CD14-positive monocyte (primary cell): ENCODE data around the gene EDA. TPM values are rescaled to one million over a fixed set of nuclear protein-coding genes. Genes with fewer than 3 reads are reported as not detected.

Source experiments
- DNase-seq, 3 donors: peaks; one replicate each; pipeline ENCODE4 v3.0.0-alpha.2; 2011 to 2022
- H2AFZ ChIP-seq: 2 replicates; pipeline ENCODE4 v1.6.0; 2012; ENCODE audit warnings: mild to moderate bottlenecking, low read depth, low read length, inconsistent platforms; ENCODE audit not compliant: insufficient read depth, poor library complexity, severe bottlenecking
- H3K27ac ChIP-seq, 2 donors: 1 replicate in 1 of 2; 2 replicates in 1 of 2; pipeline ENCODE4 v1.5.1; 2012 to 2013; ENCODE audit warnings: low read length in 2 of 2, control low read depth in 1 of 2, inconsistent platforms in 1 of 2, low read depth in 1 of 2, mild to moderate bottlenecking in 1 of 2
- H3K27me3 ChIP-seq, 2 donors: one replicate each; pipeline versions ENCODE4 v1.6.0 to v1.6.1; 2011 to 2013; ENCODE audit warnings: low read length in 2 of 2; ENCODE audit not compliant: control insufficient read depth in 2 of 2, insufficient read depth in 2 of 2
- H3K36me3 ChIP-seq, 2 donors: replicated peaks in 1 of 2; 1 replicate in 1 of 2; 2 replicates in 1 of 2; pipeline versions ENCODE4 v1.5.1 to v1.6.1; 2012 to 2013; ENCODE audit warnings: low read length in 2 of 2, control low read depth in 1 of 2, inconsistent platforms in 1 of 2, mild to moderate bottlenecking in 1 of 2; ENCODE audit not compliant: insufficient read depth in 2 of 2, control insufficient read depth in 1 of 2
- H3K4me1 ChIP-seq, 2 donors: 1 replicate in 1 of 2; 2 replicates in 1 of 2; pipeline versions ENCODE4 v1.5.1 to v1.6.1; 2012 to 2013; ENCODE audit warnings: low read length in 2 of 2, control low read depth in 1 of 2, inconsistent platforms in 1 of 2, mild to moderate bottlenecking in 1 of 2, moderate library complexity in 1 of 2; ENCODE audit not compliant: insufficient read depth in 2 of 2, control insufficient read depth in 1 of 2
- H3K4me2 ChIP-seq: replicated peaks from 2 replicates; pipeline ENCODE3; 2012; ENCODE audit warnings: low read length, moderate library complexity, mild to moderate bottlenecking; ENCODE audit not compliant: poor library complexity, severe bottlenecking; ENCODE audit errors: extremely low read depth
- H3K4me3 ChIP-seq, 3 experiments: fragments of 200-600 bp in 1 of 3; sonication (generic) in 1 of 3; replicated peaks in 1 of 3; 1 replicate in 2 of 3; 2 replicates in 1 of 3; pipeline ENCODE4 v1.5.1; 2011 to 2013; ENCODE audit warnings: low read length in 3 of 3, mild to moderate bottlenecking in 3 of 3, control low read depth in 2 of 3, low read depth in 2 of 3, inconsistent platforms in 1 of 3, moderate library complexity in 1 of 3
- H3K79me2 ChIP-seq: 2 replicates; pipeline ENCODE4 v1.6.0; 2012; ENCODE audit warnings: mild to moderate bottlenecking, control low read depth, inconsistent platforms, low read length, moderate library complexity; ENCODE audit not compliant: insufficient read depth
- H3K9ac ChIP-seq: 2 replicates; pipeline ENCODE4 v1.6.0; 2017; ENCODE audit warnings: low read length, mild to moderate bottlenecking; ENCODE audit not compliant: insufficient read depth, poor library complexity, severe bottlenecking
- H3K9me3 ChIP-seq, 2 donors: replicated peaks in 1 of 2; 1 replicate in 1 of 2; 2 replicates in 1 of 2; pipeline versions ENCODE4 v1.5.1 to v1.6.1; 2012 to 2013; ENCODE audit warnings: low read length in 2 of 2, control low read depth in 1 of 2; ENCODE audit not compliant: control insufficient read depth in 1 of 2, insufficient read depth in 1 of 2
- H4K20me1 ChIP-seq: 2 replicates; pipeline ENCODE4 v1.6.0; 2012; ENCODE audit warnings: mild to moderate bottlenecking, low read length, control low read depth, moderate library complexity; ENCODE audit not compliant: insufficient read depth
- H3K27ac Mint-ChIP-seq, 7 donors: one replicate each; pipeline ENCODE4 v1.8.0; 2020; ENCODE audit warnings: mild to moderate bottlenecking in 7 of 7, mixed read lengths in 7 of 7, moderate library complexity in 6 of 7, inconsistent platforms in 2 of 7
- H3K27me3 Mint-ChIP-seq, 3 donors: one replicate each; pipeline ENCODE4 v1.8.0; 2021 to 2022; ENCODE audit warnings: low read depth in 3 of 3, mild to moderate bottlenecking in 3 of 3, mixed read lengths in 3 of 3, moderate library complexity in 3 of 3, inconsistent platforms in 1 of 3
- H3K36me3 Mint-ChIP-seq, 2 donors: one replicate each; pipeline ENCODE4 v1.8.0; 2020; ENCODE audit warnings: mixed read lengths in 2 of 2, inconsistent platforms in 1 of 2, mild to moderate bottlenecking in 1 of 2
- H3K4me1 Mint-ChIP-seq: one replicate; pipeline ENCODE4 v1.8.0; 2020; ENCODE audit warnings: mild to moderate bottlenecking, mixed read lengths
- H3K4me3 Mint-ChIP-seq, 2 donors: one replicate each; pipeline ENCODE4 v1.8.0; 2020; ENCODE audit warnings: mild to moderate bottlenecking in 2 of 2, mixed read lengths in 2 of 2, moderate library complexity in 1 of 2
- H3K9me3 Mint-ChIP-seq, 7 donors: one replicate each; pipeline ENCODE4 v1.8.0; 2020 to 2022; ENCODE audit warnings: mixed read lengths in 7 of 7, mild to moderate bottlenecking in 6 of 7, moderate library complexity in 6 of 7, inconsistent platforms in 2 of 7
- CTCF ChIP-seq: fragments of 200-600 bp; IDR thresholded peaks from one replicate; pipeline ENCODE4 v1.8.0; 2022; ENCODE audit warnings: antibody characterized with exemption, mild to moderate bottlenecking
- WGBS: methylation state at CpG from one replicate; pipeline ENCODE4 v1.1.5; 2013; ENCODE audit warnings: missing lambda C conversion rate; ENCODE audit not compliant: insufficient coverage; 5-methylcytosine and 5-hydroxymethylcytosine counted together
- intact Hi-C, 2 donors: fragments of 100-400 bp; cut with micrococcal nuclease; formaldehyde crosslinking; loops; one replicate each; pipeline versions ENCODE4 v1.15.0 to v1.15.1; 2023
- polyA plus RNA-seq, 3 donors: library from polyadenylated mRNA; depleted of rRNA in 1 of 3; unstranded in 2 of 3; stranded (reverse) in 1 of 3; fragments of 300-500 nt in 2 of 3; fragments of >200 nt in 1 of 3; fragmentation: Illumina TruSeq in 2 of 3; gene quantifications; 1 replicate in 2 of 3; 2 replicates in 1 of 3; pipeline ENCODE4 v1.2.3, GENCODE V29; 2012 to 2021

Gene EDA
- polyA plus RNA-seq, 3 donors: 0.11 to 0.31 TPM; not detected in 1

GRCh38 chrX:69948276-69948797, 332.4 kb downstream of the EDA start:
- no peak overlapping the region for H3K4me2 ChIP-seq
- intact Hi-C loops: no loop called here
- H3K4me3 ChIP-seq: no peak overlapping the region
- no peaks in the 10 kb centered on the region for H3K79me2 ChIP-seq
- no peaks in the 10 kb centered on the region for H4K20me1 ChIP-seq
- H3K27ac Mint-ChIP-seq: no peak overlapping the region
- peaks cover 0 to 11% (median 5%) of the 10 kb centered on the region in 7 donors for H3K9me3 Mint-ChIP-seq
- no peaks in the 10 kb centered on the region for H3K27me3 ChIP-seq
- H3K4me1 ChIP-seq: no peaks in the 10 kb centered on the region
- H3K27ac ChIP-seq: no peak overlapping the region
- H3K36me3 ChIP-seq: no peaks in the 10 kb centered on the region
- peaks cover 10 to 16% of the 10 kb centered on the region in 2 donors for H3K9me3 ChIP-seq
- no peak overlapping the region for H3K9ac ChIP-seq
- no peak for DNase-seq
- TF ChIP-seq CTCF: no peak
- no peaks in the 10 kb centered on the region for H3K27me3 Mint-ChIP-seq
- no peak overlapping the region for H2AFZ ChIP-seq
- H3K36me3 Mint-ChIP-seq: no peaks in the 10 kb centered on the region
- H3K4me3 Mint-ChIP-seq: no peak overlapping the region
- H3K4me1 Mint-ChIP-seq: no peaks in the 10 kb centered on the region
- no CpG with 5 or more reads among the region's 2 CpGs for WGBS

- no peak overlapping the region for H3K27ac Mint-ChIP-seq
- no peaks in the 10 kb centered on the region for H3K36me3 Mint-ChIP-seq
- no peak overlapping the region for H3K4me3 ChIP-seq
- no peaks in the 10 kb centered on the region for H3K36me3 ChIP-seq
- peaks cover 0 to 2% (median 1%) of the 10 kb centered on the region in 3 donors for H3K27me3 Mint-ChIP-seq
- no peaks in the 10 kb centered on the region for H3K9me3 ChIP-seq
- no peaks in the 10 kb centered on the region for H3K79me2 ChIP-seq
- no CpG with 5 or more reads among the region's 1 CpG for WGBS
- no peak for DNase-seq
- no peak overlapping the region for H3K9ac ChIP-seq
- TF ChIP-seq CTCF: no peak
- H3K9me3 Mint-ChIP-seq: no peaks in the 10 kb centered on the region
- no peaks in the 10 kb centered on the region for H4K20me1 ChIP-seq
- no peak overlapping the region for H3K4me2 ChIP-seq
- no peaks in the 10 kb centered on the region for H3K4me1 Mint-ChIP-seq
- no peaks in the 10 kb centered on the region for H3K27me3 ChIP-seq
- no peak overlapping the region for H3K27ac ChIP-seq
- H2AFZ ChIP-seq: no peak overlapping the region
- intact Hi-C loops: no loop called here
- H3K4me1 ChIP-seq: no peaks in the 10 kb centered on the region
- H3K4me3 Mint-ChIP-seq: no peak overlapping the region
Observed at GRCh38 chrX:69951753-69952152, 335.8 kb downstream of the EDA start.
